Neural progenitor cell (in vitro differentiated cells): ENCODE data around the gene DLG2.

Experiments
- CTCF ChIP-seq: fragments of 200-600 bp; sonication (generic); IDR thresholded peaks from 2 replicates; pipeline ENCODE4 v1.5.1; 2017; ENCODE audit warnings: antibody characterized with exemption, mild to moderate bottlenecking
- EZH2 ChIP-seq: fragments of 200-600 bp; sonication (generic); IDR thresholded peaks from 2 replicates; pipeline ENCODE4 v1.6.1; 2017; ENCODE audit warnings: antibody characterized with exemption, mild to moderate bottlenecking, moderate library complexity

GRCh38 chr11:84887055-84887629, 740.0 kb downstream of the DLG2 start:
- TF ChIP-seq CTCF (no peak), EZH2 (no peak)
